NCI-H82 treated with DMSO at 0.1 percent for 48 hours (cell line): ENCODE data around the gene RUNX1.

ENCODE experiments used
- DNase-seq: peaks from one replicate; lab custom pipeline; 2025; ENCODE audit not compliant: unreplicated experiment; lab: John Stamatoyannopoulos, UW

Gene RUNX1

DNA sequence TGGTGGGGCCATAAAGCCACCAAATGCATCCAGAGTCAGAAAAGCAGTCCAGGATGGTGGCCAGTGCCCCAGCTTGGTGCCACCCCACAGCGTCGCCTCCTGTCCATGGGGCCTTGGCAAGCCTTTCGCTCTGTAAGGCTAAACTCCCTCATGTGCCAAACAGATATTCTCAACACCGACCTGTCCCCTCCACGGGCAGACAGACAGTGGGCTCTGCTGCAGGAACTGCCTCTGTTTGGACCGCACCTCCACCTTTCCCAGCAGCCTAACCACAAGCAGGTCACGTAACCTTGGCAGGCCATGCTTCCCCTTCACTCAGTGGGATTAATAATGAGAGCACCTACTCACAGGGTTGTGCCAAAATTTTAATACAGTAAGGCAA lies 11.7 kb downstream of the RUNX1 start:
- DNase-seq, result no peak

GRCh38 chr21:35036465-35037383 lies 12.4 kb downstream of the RUNX1 start:
- DNase-seq, result no peak

DNA sequence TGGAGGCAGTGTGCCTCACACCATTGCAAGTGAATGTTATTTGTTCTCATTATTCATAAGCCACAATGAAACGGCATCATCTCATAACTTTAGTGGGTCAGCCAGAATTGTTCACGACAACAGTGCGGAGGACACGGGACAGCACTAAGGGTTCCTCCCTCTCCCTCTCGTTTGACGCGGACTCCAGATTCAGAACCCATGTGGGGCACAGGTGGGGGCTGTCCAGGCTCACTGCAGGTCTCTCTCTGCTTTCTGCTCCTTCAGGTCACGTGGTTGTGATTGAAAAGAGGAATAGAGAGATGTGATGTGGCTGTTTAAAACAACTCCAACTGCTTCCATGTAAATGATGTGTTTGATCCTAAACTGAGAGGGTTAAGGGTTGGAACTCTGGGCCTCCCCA lies 13.5 kb downstream of the RUNX1 start:
- no peak for DNase-seq

GRCh38 chr21:35035116-35035515 lies 14.0 kb downstream of the RUNX1 start:
- DNase-seq, result no peak

DNA sequence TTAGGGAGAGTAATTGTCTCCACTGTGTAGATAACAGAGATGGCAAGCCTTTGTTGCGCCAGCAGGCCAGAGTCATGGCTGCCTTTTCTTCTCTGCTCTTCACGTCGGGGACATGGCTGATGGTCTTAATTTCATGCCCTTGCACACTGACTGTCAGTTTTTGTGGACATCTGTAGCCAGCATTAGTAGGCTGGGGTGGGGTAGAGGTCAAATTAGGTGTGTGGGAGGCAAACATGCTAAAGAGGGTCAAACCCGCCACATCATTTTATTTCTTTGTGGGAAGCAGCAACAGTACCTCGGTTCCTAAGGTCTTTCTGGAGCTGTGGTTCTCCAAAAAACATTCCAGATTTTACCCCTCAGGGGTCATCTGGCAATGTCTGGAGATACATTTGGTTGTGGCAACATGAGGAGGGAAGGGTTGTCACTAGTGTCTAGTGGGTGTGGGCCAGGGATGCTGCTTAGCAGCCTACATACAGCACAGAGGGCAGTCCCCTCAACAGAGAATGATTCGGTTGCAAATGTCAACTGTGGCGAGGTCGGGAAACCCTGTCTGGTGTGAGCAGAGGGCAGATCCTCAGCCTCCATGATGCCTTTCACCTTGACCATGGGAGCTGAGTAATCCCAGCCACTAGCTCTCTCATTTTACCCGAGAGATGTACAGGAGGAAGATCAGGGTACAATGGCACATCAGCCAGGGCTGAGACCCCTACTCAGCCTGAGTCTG lies 14.7 kb downstream of the RUNX1 start:
- no peak for DNase-seq

- DNase-seq, result no peak
These were observed 16.4 kb downstream of the RUNX1 start for GRCh38 chr21:35032474-35033263.

DNA sequence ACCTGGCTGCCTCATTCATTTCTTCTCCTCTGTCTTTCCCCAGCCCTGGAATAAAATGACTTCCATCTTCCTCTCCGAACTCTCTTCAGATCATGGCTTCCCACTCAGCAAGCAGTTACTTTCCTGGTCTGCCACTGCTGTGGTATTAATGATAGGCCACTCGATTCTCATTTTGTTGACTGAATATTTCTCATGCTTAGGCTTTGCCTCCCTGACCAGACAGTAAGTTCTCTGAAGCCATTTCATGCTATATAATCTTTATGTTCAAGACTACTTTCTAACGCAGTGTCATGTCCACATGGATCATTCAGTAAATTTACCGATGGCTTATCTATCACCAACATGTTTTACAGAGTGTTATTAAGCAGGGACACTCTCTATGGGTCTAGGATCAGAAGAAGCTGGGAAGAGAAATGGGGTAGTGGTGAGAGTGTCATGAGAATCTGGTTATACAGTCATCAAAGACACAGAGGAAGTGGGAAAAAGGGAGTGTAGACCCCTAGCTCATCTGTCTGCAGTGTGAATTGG lies 20.6 kb downstream of the RUNX1 start:
- DNase-seq, result no peak

GRCh38 chr21:35027563-35028450 lies 21.3 kb downstream of the RUNX1 start:
- no peak for DNase-seq

DNA sequence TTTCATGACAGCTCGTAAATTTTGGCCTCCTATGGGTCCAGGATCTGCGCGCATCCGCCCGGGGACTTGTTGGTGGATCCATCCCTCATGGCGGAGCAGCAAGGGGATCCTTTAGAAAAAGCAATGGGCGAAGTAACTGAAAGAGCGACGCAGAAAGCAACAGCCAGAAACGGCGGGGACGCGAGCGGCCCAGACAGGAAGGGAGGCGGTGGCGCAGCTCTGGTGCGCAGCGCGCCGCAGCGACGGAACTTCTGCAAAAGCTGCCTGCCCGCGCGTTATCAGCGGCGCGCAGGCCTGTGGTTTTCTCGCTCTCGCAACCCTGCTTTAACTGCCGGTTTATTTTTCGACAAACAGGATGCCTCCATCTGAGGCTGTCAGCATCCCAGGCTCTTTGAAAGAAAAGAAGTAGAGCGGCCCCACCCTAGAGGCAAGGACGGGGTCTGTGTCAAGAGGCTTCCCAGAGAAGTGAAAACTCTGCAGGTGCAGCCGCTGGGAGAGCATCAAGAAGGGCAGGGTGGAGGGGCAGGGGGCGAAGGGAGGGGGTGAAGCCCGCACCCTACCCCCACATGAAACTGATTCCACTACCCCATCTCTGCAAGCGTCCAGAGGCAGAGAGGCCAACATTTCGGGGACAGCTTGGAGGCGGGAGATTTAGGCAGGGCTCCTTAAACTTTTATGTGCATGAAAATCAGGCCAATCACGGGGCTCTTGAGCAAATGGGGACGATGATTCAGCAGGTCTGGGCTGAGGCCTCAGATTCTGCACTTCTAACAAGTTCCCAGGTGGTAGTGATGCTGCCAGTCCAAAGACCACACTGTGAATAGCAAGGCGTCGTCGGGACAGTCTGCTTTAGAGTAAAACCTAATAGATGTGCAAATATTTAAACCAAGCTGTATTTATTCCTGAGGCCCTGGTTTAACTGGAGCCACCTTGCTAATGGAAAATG lies 22.2 kb downstream of the RUNX1 start:
- DNase-seq, result no peak

- no peak for DNase-seq
These were observed 23.0 kb downstream of the RUNX1 start for GRCh38 chr21:35026153-35026500.

DNA sequence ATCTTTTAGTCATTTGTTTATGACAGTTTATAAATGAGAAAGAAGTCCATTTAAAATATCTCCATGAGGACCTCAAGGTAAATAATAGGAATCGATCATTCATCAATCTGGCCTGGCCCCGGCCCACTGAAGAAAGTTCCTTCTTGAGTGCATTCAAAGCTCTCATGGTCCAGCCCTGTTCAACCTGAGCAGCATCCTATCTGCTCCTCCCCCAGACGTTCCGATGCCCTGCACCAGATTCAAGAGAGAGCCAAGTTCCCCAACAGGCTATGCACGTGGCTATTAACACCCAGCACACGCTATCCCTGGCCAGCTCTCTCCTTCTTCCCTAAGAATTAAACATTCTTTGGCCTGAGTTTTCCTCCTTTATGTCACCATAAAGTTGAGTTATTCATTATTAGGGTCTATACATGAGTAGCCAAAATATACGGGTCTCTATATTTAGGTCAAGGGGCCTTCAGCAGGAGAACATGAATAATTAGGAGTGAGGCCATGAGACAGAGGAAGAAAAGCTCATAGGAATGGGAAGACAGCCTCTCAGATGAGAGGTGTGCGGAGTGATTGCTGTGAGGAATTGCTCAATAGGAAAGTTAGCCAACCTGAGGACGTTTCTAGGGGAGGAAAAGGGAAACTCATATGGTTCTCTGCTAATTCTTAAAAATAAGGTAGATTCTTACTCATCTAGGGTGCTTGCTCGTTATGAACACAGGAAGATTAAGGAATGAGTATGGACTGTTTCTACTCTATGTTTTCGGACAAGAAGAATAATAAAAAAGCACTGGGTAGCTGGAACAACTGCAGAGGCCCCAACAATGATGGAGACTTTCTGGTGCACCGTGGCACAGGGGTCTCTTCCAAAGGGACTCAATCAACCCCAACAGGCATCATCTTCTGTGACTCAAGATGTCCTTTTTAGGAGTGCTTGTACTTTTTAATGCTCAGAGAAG lies 23.6 kb downstream of the RUNX1 start:
- DNase-seq, result no peak

DNA sequence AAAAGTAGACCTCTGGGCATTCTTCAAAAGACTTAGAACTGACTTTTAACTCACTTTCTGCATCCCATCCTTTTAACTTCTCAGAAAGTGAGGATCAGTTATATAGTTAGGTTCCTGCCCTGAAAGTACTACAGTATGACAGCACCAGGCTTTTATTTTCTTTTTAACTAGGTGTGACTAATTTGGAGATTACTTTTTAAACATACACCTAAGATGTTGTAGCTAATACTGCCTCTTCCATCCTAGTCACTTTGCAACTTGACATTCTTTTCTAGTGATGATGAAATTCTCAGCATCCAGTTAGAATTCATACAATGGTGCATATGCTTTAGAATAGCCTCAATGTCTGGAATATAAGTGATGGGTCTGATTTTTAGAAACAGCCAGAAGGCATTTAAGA lies 24.6 kb downstream of the RUNX1 start:
- DNase-seq, result no peak

DNA sequence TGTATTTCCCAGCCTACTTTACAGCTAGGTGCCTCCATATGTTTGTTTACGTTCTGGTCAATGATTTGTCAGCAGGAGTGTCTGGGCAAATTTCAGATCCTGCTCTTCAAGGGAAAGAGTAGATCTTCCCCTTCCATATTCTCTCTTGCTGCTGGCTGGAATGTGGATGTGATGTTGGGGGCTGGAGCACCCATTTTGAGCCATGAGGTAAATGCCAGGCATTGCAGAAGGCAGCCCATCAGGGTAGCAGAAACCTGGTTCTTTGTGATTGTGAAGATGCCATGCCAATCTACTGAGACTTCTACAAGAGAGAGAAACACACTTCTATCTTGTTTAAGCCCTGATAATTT lies 25.1 kb downstream of the RUNX1 start:
- no peak for DNase-seq

GRCh38 chr21:35023396-35024070 lies 25.6 kb downstream of the RUNX1 start:
- no peak for DNase-seq

GRCh38 chr21:35021546-35021945 lies 27.6 kb downstream of the RUNX1 start:
- no peak for DNase-seq

DNA sequence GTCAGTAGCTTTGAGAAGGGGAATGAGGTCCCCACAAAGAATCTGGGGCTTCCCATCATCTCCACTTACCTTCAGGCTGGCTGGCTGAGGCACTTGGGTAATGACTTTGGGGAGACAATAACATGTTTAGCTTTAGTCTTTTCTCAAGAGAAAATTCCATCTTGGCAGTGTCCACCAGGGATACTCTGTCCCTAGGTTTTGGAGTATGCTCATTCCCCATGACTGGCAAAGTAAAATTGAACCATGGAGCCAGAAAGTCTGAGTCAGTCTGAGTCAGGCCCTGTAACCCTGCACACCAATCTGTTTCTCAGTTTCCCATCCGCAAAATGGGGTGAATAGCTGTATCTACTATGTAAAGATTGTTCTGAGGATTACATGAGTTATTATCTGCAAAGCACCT lies 28.2 kb downstream of the RUNX1 start:
- DNase-seq, result no peak

GRCh38 chr21:35020436-35020835 lies 28.7 kb downstream of the RUNX1 start:
- DNase-seq, result no peak

DNA sequence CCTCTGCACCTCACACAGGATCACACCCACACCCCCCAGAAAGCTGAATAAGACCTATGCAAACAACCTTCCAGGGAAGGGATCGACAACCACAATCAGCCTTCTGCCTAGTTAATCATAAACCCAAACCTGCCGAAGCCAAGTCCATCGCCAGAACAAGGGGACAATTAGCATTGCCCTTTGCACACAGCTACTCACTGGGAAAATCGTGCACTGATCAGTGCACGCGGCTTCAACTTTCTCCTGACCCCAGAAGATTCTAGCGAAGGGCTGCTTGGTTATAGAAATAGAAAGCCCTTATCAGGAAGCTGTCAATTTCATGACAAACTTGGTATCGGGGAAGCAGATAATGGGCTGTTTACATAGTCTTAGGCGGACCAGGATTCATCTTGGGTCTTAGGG lies 29.5 kb downstream of the RUNX1 start:
- no peak for DNase-seq
